Activated CD8-positive, alpha-beta memory T cell treated with anti-CD3 and anti-CD28 coated beads, Interleukin-2, amount 10 ng/mL, durations not matched to agents 7 days and 5 days (primary cell): ENCODE data around the gene DOCK7. TPM values are rescaled to one million over a fixed set of nuclear protein-coding genes. Genes with fewer than 3 reads are reported as not detected.

ENCODE experiments used
- ATAC-seq: fragments of 150-1000 bp; cut with Tn5 transposase; one replicate; pipeline ENCODE4 v1.10.0; 2021; ENCODE audit warnings: moderate library complexity
- CTCF ChIA-PET: fragments of 350-600 bp; sonication (Branson Sonifier 250); formaldehyde crosslinking; loops from one replicate; lab custom pipeline; 2021; ENCODE audit warnings: antibody characterized with exemption; lab: Charles Lee
- DNase-seq: peaks from one replicate; pipeline ENCODE4 v3.0.0-alpha.2; 2020
- H3K27ac Mint-ChIP-seq: one replicate; pipeline ENCODE4 v1.8.0; 2021; ENCODE audit warnings: mild to moderate bottlenecking, mixed read lengths
- H3K27me3 Mint-ChIP-seq: one replicate; pipeline ENCODE4 v1.8.0; 2021; ENCODE audit warnings: mixed read lengths
- H3K36me3 Mint-ChIP-seq: one replicate; pipeline ENCODE4 v1.8.0; 2021; ENCODE audit warnings: mild to moderate bottlenecking, mixed read lengths
- H3K4me1 Mint-ChIP-seq: one replicate; pipeline ENCODE4 v1.8.0; 2021; ENCODE audit warnings: mixed read lengths
- H3K4me3 Mint-ChIP-seq: one replicate; pipeline ENCODE4 v1.8.0; 2021; ENCODE audit warnings: mild to moderate bottlenecking, moderate library complexity, mixed read lengths
- H3K9me3 Mint-ChIP-seq: one replicate; pipeline ENCODE4 v1.8.0; 2022; ENCODE audit warnings: low read depth, mixed read lengths
- total RNA-seq, 2 experiments: library from RNA; stranded (reverse); gene quantifications; one replicate each; pipeline ENCODE4 v1.2.3, GENCODE V29; 2021

Gene DOCK7
- total RNA-seq, 2 experiments from 2014 or later = 6.6 to 7.5 TPM

DNA sequence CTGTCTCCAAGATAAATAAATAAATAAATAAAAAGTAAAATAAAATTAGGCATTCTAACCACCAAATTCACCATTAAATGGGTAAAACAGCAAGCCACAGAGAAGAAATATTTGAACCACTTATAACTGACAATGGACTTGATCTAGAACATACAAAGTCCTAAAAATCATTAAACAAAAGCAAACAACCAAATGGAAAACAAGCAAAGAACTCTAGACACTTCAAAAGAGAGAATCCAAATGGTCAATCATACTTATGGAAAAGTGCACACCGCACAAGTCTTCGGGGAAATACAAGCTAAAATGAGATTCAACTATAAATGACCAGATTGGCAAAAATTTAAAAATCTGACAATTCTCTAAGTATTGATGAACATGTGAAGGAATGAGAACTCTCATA is 164.3 kb downstream of the DOCK7 start:
- no peak for ATAC-seq
- Mint-ChIP-seq H3K4me3 (no peak overlapping the region), H3K9me3 (no peaks in the 10 kb centered on the region), H3K27me3 (no peaks in the 10 kb centered on the region), H3K27ac (no peak overlapping the region), H3K36me3 (peaks cover 3% of the 10 kb centered on the region), H3K4me1 (no peaks in the 10 kb centered on the region)
- no peak for DNase-seq
- CTCF ChIA-PET = interaction anchor here (1.5 kb wide), 1 partner anchor 16 kb away, joined by 3 read pairs; no protein-coding TSS in a partner anchor

DNA sequence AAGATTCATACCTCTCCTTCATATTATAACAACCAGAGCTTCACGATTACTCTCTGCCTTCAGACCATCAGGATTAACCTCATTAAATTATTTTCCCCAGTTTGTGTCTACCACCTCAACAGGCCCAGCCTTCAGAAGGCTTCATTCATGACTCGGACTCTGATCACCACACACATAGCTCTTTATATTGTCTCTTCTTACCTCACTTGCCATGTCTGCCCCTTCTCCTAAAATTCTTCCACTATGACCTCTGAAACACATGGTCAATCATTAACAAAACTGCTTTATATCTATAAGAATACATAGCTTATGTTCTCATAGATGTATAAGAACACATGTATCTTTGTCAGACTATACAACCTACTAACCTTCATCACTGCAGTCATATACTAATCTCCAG is 171.6 kb downstream of the DOCK7 start:
- Mint-ChIP-seq H3K4me3 (no peak overlapping the region), H3K27me3 (no peaks in the 10 kb centered on the region), H3K9me3 (no peaks in the 10 kb centered on the region), H3K36me3 (peaks cover 3% of the 10 kb centered on the region), H3K27ac (no peak overlapping the region), H3K4me1 (no peaks in the 10 kb centered on the region)
- ATAC-seq (no peak), DNase-seq (no peak)
- CTCF ChIA-PET = interaction anchor here (0.9 kb wide), 1 partner anchor 9 kb away, joined by 3 read pairs; no protein-coding TSS in a partner anchor

DNA sequence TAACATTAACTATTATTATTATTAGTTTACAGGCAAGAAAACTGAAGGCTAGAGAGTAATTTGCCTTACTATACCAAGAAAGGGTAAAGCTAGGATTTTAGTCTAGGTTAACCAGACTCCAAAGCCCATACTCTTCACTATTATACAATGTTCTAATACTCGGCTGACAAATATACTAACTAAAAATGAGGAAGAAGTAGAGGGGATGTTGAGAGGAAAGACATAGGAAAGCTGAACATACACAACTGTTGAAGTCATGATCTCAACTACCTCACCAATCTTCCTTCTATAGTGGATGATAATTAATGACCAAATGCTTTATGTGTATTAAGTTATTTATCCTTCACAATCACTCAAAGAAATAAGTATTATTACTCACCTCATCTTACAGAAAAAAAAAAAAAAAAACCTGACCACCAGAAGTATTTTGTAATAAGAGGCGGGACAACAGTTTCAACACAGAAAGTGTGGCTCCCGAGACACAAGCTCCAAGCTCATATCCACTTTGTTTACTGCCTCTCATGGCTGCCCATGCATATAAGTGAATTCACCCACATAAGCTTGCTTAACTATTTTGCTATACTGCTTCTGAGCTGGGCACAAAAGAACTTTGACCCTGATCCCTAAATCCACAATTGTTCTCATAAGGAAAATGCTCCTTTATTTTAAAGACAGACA is 173.3 kb downstream of the DOCK7 start:
- ATAC-seq = no peak
- CTCF ChIA-PET = no interaction called here

DNA sequence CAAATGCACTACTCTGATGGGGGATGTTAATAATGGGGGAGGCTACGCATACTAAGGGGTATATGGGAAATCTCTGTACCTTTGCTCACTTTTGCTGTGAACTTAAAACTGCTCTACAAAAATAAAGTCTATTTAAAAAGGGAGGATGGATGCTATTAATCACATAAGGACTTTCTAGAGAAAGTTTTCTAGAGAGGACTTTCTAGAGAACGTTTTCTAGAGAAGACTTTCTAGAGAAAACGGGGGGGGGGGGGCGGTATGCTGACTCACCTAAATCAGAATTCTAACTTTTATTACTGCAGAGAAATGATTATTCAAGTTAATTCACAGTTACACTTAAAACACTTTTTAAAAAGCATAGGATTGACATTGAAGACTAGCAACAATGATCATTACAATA is 175.2 kb downstream of the DOCK7 start:
- CTCF ChIA-PET = no interaction called here
- Mint-ChIP-seq H3K36me3 (no peaks in the 10 kb centered on the region), H3K27me3 (no peaks in the 10 kb centered on the region), H3K4me1 (no peaks in the 10 kb centered on the region), H3K9me3 (no peaks in the 10 kb centered on the region), H3K27ac (no peak overlapping the region), H3K4me3 (no peak overlapping the region)
- no peak for ATAC-seq
- no peak for DNase-seq

More for the DNA sequence above, 173.3 kb downstream of the DOCK7 start:
- Mint-ChIP-seq H3K9me3 (no peaks in the 10 kb centered on the region), H3K27me3 (no peaks in the 10 kb centered on the region), H3K4me3 (no peak overlapping the region), H3K4me1 (no peaks in the 10 kb centered on the region), H3K27ac (no peak overlapping the region), H3K36me3 (peaks cover 1% of the 10 kb centered on the region)
- no peak for DNase-seq

DNA sequence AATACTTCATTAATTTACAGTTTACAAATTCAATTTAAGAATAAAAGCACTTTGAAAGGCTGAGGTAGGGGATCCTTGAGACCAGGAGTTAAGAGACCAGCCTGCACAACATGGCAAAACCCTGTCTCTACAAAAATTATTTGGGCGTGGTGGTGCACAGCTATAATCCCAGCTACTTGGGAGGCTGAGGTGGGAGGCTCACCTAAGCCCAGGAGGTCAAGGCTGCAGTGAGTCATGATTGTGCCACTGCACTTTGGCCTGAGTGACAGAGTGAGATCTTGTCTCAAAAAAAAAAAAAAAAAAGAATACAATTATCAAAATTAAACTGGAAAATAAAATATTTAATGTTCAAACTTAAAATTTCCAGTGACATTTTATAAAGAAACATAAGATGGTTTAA is 179.2 kb downstream of the DOCK7 start:
- H3K9me3 Mint-ChIP-seq = no peaks in the 10 kb centered on the region
- no peak overlapping the region for H3K4me3 Mint-ChIP-seq
- H3K27me3 Mint-ChIP-seq = no peaks in the 10 kb centered on the region
- H3K4me1 Mint-ChIP-seq = no peaks in the 10 kb centered on the region
- CTCF ChIA-PET = interaction anchor here (2.1 to 4.5 kb wide), 2 partner anchors 9 to 238 kb away, joined by 8 to 37 read pairs; no protein-coding TSS in a partner anchor
- DNase-seq (no peak), ATAC-seq (no peak)
- no peaks in the 10 kb centered on the region for H3K36me3 Mint-ChIP-seq
- H3K27ac Mint-ChIP-seq = no peak overlapping the region

DNA sequence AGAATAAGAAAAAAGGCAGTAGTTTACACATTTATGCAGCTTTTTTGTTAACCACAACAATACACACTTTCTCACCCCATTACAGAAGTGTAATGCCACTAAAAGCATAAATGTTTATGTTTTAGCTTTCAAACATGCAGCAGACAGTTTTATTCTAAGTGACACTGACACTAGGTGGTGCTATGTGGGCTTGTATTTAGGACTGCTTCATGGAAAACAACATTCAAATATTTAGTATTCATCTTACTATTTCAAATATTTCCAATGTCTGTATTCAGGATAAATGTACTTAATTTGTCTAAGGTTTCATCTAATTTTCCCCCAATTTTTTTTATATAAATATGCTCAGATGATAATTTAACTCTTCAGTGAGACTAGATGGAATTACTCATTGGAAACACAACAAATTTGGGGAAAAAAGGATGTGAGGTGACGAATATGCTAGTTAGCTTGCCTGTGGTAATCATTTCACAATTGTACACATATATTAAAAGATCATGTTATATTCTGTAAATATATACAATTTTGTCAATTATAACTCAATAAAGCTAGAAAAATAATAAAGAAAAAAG is 179.9 kb downstream of the DOCK7 start:
- H3K4me1 Mint-ChIP-seq = no peaks in the 10 kb centered on the region
- no peaks in the 10 kb centered on the region for H3K27me3 Mint-ChIP-seq
- CTCF ChIA-PET = interaction anchor here (0.9 to 4.5 kb wide), 5 partner anchors 8 to 238 kb away, joined by 3 to 37 read pairs (median 4); no protein-coding TSS in a partner anchor
- no peak overlapping the region for H3K4me3 Mint-ChIP-seq
- DNase-seq (no peak), ATAC-seq (no peak)
- no peaks in the 10 kb centered on the region for H3K9me3 Mint-ChIP-seq
- no peak overlapping the region for H3K27ac Mint-ChIP-seq
- no peaks in the 10 kb centered on the region for H3K36me3 Mint-ChIP-seq

DNA sequence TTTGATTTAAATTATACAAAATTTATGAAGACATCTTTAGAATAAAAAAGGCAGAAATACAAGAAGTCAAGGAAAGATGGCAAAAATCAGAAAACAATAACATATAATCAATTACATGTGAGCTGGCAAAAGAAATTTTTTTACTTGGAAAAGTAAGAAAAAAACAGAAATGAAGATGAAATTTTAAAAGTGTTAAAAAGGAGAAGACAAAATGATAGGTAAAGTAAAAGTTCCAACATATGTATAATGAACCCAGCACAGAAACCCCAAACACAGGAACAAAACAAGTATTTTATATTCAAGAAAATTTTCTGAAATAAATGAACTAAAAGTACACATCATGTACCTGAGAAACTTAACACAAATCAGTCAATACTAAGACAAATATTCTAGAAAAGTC is 188.0 kb downstream of the DOCK7 start:
- no peaks in the 10 kb centered on the region for H3K4me1 Mint-ChIP-seq
- no peaks in the 10 kb centered on the region for H3K36me3 Mint-ChIP-seq
- H3K27ac Mint-ChIP-seq = no peak overlapping the region
- no peaks in the 10 kb centered on the region for H3K27me3 Mint-ChIP-seq
- CTCF ChIA-PET = interaction anchor here (0.6 to 1.9 kb wide), 3 partner anchors 9 to 51 kb away, joined by 3 to 8 read pairs (median 3); no protein-coding TSS in a partner anchor
- H3K4me3 Mint-ChIP-seq = no peak overlapping the region
- DNase-seq (no peak), ATAC-seq (no peak)
- H3K9me3 Mint-ChIP-seq = no peaks in the 10 kb centered on the region

DNA sequence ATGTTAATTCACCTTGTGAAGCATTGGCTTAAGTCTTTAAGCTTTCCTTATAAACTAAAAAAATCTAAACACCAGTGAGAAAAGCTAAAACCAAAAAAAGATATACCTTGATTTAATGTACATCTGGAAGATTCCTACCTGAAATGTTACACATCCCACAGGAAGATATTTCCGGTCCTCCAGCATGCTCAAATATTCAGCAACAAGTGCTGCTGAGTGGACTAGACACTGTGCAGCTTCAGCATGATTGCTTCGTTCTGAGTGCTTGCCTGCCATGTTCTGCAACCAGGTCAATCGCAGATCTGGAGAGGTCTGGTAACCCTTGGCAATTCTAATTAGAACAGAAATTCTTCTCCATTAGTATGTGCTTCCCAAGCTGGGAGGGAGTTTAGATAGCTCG is 194.0 kb downstream of the DOCK7 start:
- Mint-ChIP-seq H3K4me1 (no peaks in the 10 kb centered on the region), H3K27ac (no peak overlapping the region), H3K4me3 (no peak overlapping the region), H3K36me3 (no peaks in the 10 kb centered on the region), H3K27me3 (no peaks in the 10 kb centered on the region), H3K9me3 (no peaks in the 10 kb centered on the region)
- ATAC-seq = no peak
- no peak for DNase-seq
- CTCF ChIA-PET = no interaction called here

DNA sequence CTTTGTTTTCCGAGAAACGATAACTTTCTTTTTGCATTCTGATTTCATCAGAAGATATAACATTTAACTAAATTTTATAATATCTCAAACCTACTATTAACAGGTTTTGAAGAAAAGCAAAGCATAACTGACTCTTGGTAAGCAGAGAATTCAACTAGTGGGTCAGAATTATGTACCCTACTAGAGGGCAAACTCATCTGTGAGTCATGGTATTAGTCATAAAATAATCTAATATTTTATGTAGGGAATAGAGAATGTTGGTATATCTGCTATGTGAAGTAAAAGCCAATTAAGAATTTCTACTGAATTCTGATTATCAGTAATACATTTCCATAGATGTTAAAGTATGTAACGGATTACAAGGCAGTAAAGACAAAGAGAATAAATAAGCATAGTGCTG is 194.5 kb downstream of the DOCK7 start:
- ATAC-seq = no peak
- no peak for DNase-seq
- no peaks in the 10 kb centered on the region for H3K9me3 Mint-ChIP-seq
- no peak overlapping the region for H3K27ac Mint-ChIP-seq
- H3K4me3 Mint-ChIP-seq = no peak overlapping the region
- CTCF ChIA-PET = no interaction called here
- H3K36me3 Mint-ChIP-seq = no peaks in the 10 kb centered on the region
- H3K4me1 Mint-ChIP-seq = no peaks in the 10 kb centered on the region
- no peaks in the 10 kb centered on the region for H3K27me3 Mint-ChIP-seq

DNA sequence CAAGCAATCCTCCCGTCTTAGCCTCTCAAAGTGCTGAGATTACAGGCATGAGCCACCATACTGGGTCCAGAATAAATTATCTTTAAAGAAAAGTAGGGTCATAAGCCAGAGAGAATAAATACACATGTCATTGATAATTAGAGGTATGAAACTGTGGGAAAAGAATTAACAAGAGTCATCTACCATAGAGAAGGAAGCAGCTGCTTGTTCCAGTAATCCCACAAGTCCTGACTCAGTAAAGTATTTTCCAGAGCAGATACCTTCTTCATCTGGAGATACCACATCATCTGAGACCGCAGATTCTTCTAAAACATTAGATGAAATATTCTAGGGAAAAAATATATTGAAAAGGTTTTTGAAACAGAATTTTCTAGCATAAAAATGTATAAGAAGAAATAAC is 195.7 kb downstream of the DOCK7 start:
- Mint-ChIP-seq H3K27ac (no peak overlapping the region), H3K36me3 (no peaks in the 10 kb centered on the region), H3K9me3 (no peaks in the 10 kb centered on the region), H3K27me3 (no peaks in the 10 kb centered on the region), H3K4me3 (no peak overlapping the region), H3K4me1 (no peaks in the 10 kb centered on the region)
- no peak for ATAC-seq
- CTCF ChIA-PET = no interaction called here
- no peak for DNase-seq

DNA sequence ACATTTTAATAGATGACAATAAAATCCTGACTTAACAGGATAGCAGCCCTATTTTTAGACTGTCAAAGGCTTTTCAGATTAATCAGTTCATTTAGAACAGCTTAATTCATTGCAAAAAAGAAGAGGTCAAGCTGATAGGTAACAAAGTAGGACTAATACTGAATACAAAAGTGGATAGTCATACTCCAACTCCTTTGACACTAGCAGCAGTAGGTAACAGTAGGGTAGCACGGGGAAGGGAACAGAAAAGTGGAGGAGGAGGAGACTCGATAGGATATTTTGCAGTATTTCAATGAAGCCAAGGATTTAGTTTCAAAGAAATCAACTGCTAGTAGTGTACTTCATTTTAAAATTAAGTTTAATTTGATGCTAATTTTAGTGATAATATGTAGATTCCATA is 200.2 kb downstream of the DOCK7 start:
- no peak for ATAC-seq
- no peak overlapping the region for H3K27ac Mint-ChIP-seq
- no peaks in the 10 kb centered on the region for H3K9me3 Mint-ChIP-seq
- DNase-seq = no peak
- H3K27me3 Mint-ChIP-seq = no peaks in the 10 kb centered on the region
- H3K4me3 Mint-ChIP-seq = no peak overlapping the region
- H3K36me3 Mint-ChIP-seq = no peaks in the 10 kb centered on the region
- CTCF ChIA-PET = interaction anchor here (1.0 kb wide), 1 partner anchor 12 kb away, joined by 3 read pairs; no protein-coding TSS in a partner anchor
- peaks cover 4% of the 10 kb centered on the region for H3K4me1 Mint-ChIP-seq

DNA sequence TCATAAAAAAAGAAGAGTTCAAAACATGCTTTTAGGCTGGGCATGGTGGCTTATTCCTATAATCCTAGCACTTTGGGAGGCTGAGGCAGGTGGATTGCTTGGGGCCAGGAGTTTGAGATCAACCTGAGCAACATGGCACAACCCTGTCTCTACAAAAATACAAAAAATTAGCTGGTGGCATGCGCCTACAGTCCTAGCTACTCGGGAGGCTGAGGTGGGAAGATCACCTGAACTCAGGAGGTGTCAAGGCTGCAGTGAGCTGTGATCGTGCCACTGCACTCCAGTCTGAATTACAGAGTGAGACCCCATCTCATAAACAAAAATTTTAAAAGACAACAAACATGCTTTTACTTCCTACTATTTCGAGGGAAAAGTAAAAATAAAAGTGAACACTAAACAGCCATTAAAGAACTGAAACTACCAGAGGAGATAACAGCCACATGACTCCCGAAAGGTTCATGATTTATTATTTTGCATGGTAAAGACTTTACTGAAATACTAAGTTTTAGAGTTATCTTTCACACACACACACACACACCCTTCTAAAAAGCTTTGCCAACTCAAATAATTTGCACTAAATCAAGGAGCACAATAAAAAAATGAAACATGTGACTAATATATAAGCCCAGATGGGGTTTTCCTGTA is 203.2 kb downstream of the DOCK7 start:
- no peak overlapping the region for H3K4me3 Mint-ChIP-seq
- ATAC-seq (no peak), DNase-seq (no peak)
- CTCF ChIA-PET = no interaction called here
- H3K27ac Mint-ChIP-seq = no peak overlapping the region
- H3K4me1 Mint-ChIP-seq = peaks cover 4% of the 10 kb centered on the region
- no peaks in the 10 kb centered on the region for H3K27me3 Mint-ChIP-seq
- H3K9me3 Mint-ChIP-seq = no peaks in the 10 kb centered on the region
- no peaks in the 10 kb centered on the region for H3K36me3 Mint-ChIP-seq

DNA sequence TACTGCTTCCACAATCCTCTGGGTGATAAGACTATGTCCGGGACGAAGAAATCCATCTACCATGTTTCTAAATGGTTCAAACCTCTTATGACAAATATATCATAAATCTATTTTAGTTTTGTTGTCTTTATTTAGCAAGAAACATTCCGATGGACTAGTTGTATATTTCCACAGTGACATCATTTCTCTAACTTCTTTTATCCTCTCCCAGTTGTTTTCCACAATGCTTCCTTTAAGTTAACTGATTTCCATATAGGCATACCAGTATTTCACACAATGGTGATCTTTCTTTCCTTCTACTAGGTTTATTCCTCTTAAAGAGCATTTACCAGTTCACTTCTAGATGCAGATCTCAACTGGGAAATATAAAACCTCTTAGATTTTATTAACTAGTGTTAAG is 206.5 kb downstream of the DOCK7 start:
- H3K4me3 Mint-ChIP-seq = no peak overlapping the region
- H3K4me1 Mint-ChIP-seq = peaks cover 4% of the 10 kb centered on the region
- no peak for DNase-seq
- CTCF ChIA-PET = no interaction called here
- H3K36me3 Mint-ChIP-seq = no peaks in the 10 kb centered on the region
- no peak for ATAC-seq
- no peak overlapping the region for H3K27ac Mint-ChIP-seq
- H3K9me3 Mint-ChIP-seq = no peaks in the 10 kb centered on the region
- H3K27me3 Mint-ChIP-seq = no peaks in the 10 kb centered on the region
